HepG2 (cell line): Measurements from ENCODE around the gene MRPL30. TPM values are rescaled to one million over a fixed set of nuclear protein-coding genes. Genes with fewer than 3 reads are reported as not detected.
A peak's percentile ranks its signal among the peaks of the same experiment; 100 is the strongest.

ENCODE experiments used
- BATF2 ChIP-seq: sonication (generic); formaldehyde crosslinking; IDR thresholded peaks from 2 replicates; pipeline ENCODE4 v1.8.0; 2022; ENCODE audit warnings: mild to moderate bottlenecking, missing genetic modification reagents, moderate library complexity
- CHD2 ChIP-seq: IDR thresholded peaks from 2 replicates; pipeline ENCODE4 v1.6.1; 2011; ENCODE audit warnings: low read depth, low read length, improper control_type of control experiment
- EEA1 ChIP-seq: sonication (generic); formaldehyde crosslinking; IDR thresholded peaks from 2 replicates; pipeline ENCODE4 v1.5.1; 2020; ENCODE audit warnings: mild to moderate bottlenecking, missing genetic modification reagents, borderline replicate concordance
- IRX3 ChIP-seq: sonication (generic); formaldehyde crosslinking; IDR thresholded peaks from 2 replicates; pipeline ENCODE4 v1.8.1; 2023; ENCODE audit warnings: mild to moderate bottlenecking, low read depth, missing genetic modification reagents, borderline replicate concordance
- KLF12 ChIP-seq: sonication (generic); formaldehyde crosslinking; IDR thresholded peaks from 2 replicates; pipeline ENCODE4 v1.4.0; 2020; ENCODE audit warnings: missing genetic modification reagents, borderline replicate concordance
- KLF9 ChIP-seq: IDR thresholded peaks from 2 replicates; pipeline ENCODE4 v1.6.1; 2016; ENCODE audit warnings: low read depth
- MED13 ChIP-seq: sonication (generic); formaldehyde crosslinking; IDR thresholded peaks from 2 replicates; pipeline ENCODE4 v1.5.0; 2020; ENCODE audit warnings: missing genetic modification reagents
- PITX1 ChIP-seq: sonication (generic); formaldehyde crosslinking; IDR thresholded peaks from 2 replicates; pipeline ENCODE4 v1.5.1; 2020; ENCODE audit warnings: mild to moderate bottlenecking, missing genetic modification reagents
- POGZ ChIP-seq: sonication (generic); formaldehyde crosslinking; IDR thresholded peaks from 2 replicates; pipeline ENCODE4 v1.4.0; 2020; ENCODE audit warnings: mild to moderate bottlenecking, missing genetic modification reagents
- SOX6 ChIP-seq, 2 experiments: fragments of 450-650 bp in 1 of 2; sonication (generic) in 1 of 2; formaldehyde crosslinking in 1 of 2; IDR thresholded peaks; 2 replicates each; pipeline versions ENCODE4 v1.4.0 to v1.6.1; 2017 to 2020; ENCODE audit warnings: antibody characterized with exemption in 1 of 2, mild to moderate bottlenecking in 1 of 2, missing genetic modification reagents in 1 of 2
- ZNF446 ChIP-seq: sonication (generic); formaldehyde crosslinking; IDR thresholded peaks from 2 replicates; pipeline ENCODE4 v1.5.0; 2020; ENCODE audit warnings: mild to moderate bottlenecking, missing genetic modification reagents
- ZNF570 ChIP-seq: sonication (generic); formaldehyde crosslinking; IDR thresholded peaks from 2 replicates; pipeline ENCODE4 v1.4.0; 2020; ENCODE audit warnings: mild to moderate bottlenecking, missing genetic modification reagents, borderline replicate concordance
- ZNF720 ChIP-seq: sonication (generic); formaldehyde crosslinking; IDR thresholded peaks from 2 replicates; pipeline ENCODE4 v1.4.0; 2020; ENCODE audit warnings: missing genetic modification reagents
- ZNF775 ChIP-seq: sonication (generic); formaldehyde crosslinking; IDR thresholded peaks from 2 replicates; pipeline ENCODE4 v1.4.0; 2020; ENCODE audit warnings: missing genetic modification reagents, mild to moderate bottlenecking, moderate library complexity, borderline replicate concordance
- ZSCAN9 ChIP-seq: IDR thresholded peaks from 2 replicates; pipeline ENCODE4 v1.6.1; 2016; ENCODE audit warnings: borderline replicate concordance
- polyA plus RNA-seq, 8 experiments: library from polyadenylated mRNA; depleted of rRNA in 3 of 8; stranded (reverse) in 7 of 8; unstranded in 1 of 8; fragments of >200 nt; fragmentation: Illumina TruSeq in 4 of 8; extraction: Trizol in 4 of 8; gene quantifications; 2 replicates each; pipeline versions ENCODE4 v1.2.1 to v1.2.3, GENCODE V29; 2011 to 2016; ENCODE audit warnings: low read depth in 4 of 8, missing spikeins in 1 of 8, mixed read lengths in 1 of 8; ENCODE audit not compliant: insufficient read depth in 1 of 8
- total RNA-seq, 5 experiments: library from RNA; depleted of rRNA; stranded (reverse); fragments of >200 nt; fragmentation: Illumina TruSeq; extraction: Trizol; gene quantifications; 2 replicates each; pipeline ENCODE4 v1.2.3, GENCODE V29; 2016; ENCODE audit warnings: low read depth in 1 of 5
- TF ChIP-seq, protein P1 (sequence below): IDR thresholded peaks from 2 replicates; pipeline ENCODE4 v1.6.1; 2016; ENCODE audit warnings: low read depth, missing genetic modification reagents, missing compliant biosample characterization
- TF ChIP-seq, protein P2 (sequence below): sonication (generic); formaldehyde crosslinking; IDR thresholded peaks from 2 replicates; pipeline ENCODE4 v1.5.0; 2020; ENCODE audit warnings: missing genetic modification reagents
- TF ChIP-seq, protein P3 (sequence below): sonication (generic); formaldehyde crosslinking; IDR thresholded peaks from 2 replicates; pipeline ENCODE4 v1.8.1; 2023; ENCODE audit warnings: mild to moderate bottlenecking, inconsistent platforms, moderate library complexity, missing genetic modification reagents, borderline replicate concordance

Gene MRPL30
- total and polyA plus RNA-seq, 2 of the 13 experiments (the other 11 are each of a cell fraction or from before 2014, with no cell fraction given), result 30.2 to 75.3 TPM

- TF ChIP-seq, protein P1, sequence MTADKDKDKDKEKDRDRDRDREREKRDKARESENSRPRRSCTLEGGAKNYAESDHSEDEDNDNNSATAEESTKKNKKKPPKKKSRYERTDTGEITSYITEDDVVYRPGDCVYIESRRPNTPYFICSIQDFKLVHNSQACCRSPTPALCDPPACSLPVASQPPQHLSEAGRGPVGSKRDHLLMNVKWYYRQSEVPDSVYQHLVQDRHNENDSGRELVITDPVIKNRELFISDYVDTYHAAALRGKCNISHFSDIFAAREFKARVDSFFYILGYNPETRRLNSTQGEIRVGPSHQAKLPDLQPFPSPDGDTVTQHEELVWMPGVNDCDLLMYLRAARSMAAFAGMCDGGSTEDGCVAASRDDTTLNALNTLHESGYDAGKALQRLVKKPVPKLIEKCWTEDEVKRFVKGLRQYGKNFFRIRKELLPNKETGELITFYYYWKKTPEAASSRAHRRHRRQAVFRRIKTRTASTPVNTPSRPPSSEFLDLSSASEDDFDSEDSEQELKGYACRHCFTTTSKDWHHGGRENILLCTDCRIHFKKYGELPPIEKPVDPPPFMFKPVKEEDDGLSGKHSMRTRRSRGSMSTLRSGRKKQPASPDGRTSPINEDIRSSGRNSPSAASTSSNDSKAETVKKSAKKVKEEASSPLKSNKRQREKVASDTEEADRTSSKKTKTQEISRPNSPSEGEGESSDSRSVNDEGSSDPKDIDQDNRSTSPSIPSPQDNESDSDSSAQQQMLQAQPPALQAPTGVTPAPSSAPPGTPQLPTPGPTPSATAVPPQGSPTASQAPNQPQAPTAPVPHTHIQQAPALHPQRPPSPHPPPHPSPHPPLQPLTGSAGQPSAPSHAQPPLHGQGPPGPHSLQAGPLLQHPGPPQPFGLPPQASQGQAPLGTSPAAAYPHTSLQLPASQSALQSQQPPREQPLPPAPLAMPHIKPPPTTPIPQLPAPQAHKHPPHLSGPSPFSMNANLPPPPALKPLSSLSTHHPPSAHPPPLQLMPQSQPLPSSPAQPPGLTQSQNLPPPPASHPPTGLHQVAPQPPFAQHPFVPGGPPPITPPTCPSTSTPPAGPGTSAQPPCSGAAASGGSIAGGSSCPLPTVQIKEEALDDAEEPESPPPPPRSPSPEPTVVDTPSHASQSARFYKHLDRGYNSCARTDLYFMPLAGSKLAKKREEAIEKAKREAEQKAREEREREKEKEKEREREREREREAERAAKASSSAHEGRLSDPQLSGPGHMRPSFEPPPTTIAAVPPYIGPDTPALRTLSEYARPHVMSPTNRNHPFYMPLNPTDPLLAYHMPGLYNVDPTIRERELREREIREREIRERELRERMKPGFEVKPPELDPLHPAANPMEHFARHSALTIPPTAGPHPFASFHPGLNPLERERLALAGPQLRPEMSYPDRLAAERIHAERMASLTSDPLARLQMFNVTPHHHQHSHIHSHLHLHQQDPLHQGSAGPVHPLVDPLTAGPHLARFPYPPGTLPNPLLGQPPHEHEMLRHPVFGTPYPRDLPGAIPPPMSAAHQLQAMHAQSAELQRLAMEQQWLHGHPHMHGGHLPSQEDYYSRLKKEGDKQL (CRISPR knock-in tag), result peak; percentile 75; the same call in 1 of the 2 replicates
- peak; percentile 86; the same call in 1 of the 2 replicates for TF ChIP-seq KLF9 (CRISPR knock-in tag)
- TF ChIP-seq, protein P2, sequence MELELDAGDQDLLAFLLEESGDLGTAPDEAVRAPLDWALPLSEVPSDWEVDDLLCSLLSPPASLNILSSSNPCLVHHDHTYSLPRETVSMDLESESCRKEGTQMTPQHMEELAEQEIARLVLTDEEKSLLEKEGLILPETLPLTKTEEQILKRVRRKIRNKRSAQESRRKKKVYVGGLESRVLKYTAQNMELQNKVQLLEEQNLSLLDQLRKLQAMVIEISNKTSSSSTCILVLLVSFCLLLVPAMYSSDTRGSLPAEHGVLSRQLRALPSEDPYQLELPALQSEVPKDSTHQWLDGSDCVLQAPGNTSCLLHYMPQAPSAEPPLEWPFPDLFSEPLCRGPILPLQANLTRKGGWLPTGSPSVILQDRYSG (CRISPR knock-in tag), result peak; percentile 97
- TF ChIP-seq KLF12, result peak; percentile 95
- TF ChIP-seq ZNF775 (CRISPR knock-in tag), result peak; percentile 91; the same call in 1 of the 2 replicates
- TF ChIP-seq MED13 (CRISPR knock-in tag), result peak; percentile 78; the same call in 1 of the 2 replicates
- peak; percentile 76 for TF ChIP-seq CHD2
- TF ChIP-seq ZNF446 (CRISPR knock-in tag), result peak; percentile 58; the same call in 1 of the 2 replicates
- peak; percentile 98 for TF ChIP-seq IRX3 (CRISPR knock-in tag)
- peak; percentile 90 for TF ChIP-seq PITX1 (CRISPR knock-in tag)
- TF ChIP-seq, protein P3, sequence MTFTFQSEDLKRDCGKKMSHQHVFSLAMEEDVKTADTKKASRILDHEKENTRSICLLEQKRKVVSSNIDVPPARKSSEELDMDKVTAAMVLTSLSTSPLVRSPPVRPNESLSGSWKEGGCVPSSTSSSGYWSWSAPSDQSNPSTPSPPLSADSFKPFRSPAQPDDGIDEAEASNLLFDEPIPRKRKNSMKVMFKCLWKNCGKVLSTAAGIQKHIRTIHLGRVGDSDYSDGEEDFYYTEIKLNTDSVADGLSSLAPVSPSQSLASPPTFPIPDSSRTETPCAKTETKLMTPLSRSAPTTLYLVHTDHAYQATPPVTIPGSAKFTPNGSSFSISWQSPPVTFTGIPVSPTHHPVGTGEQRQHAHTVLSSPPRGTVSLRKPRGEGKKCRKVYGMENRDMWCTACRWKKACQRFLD, result peak; percentile 96
- no peak for TF ChIP-seq SOX6 (IDR thresholded peaks at IDR 0.05)
- TF ChIP-seq SOX6 (CRISPR knock-in tag; IDR thresholded peaks at IDR 0.05), result peak; percentile 82
- peak; percentile 87; the same call in 1 of the 2 replicates for TF ChIP-seq EEA1
- no peak; the same call in 1 of the 2 replicates for TF ChIP-seq ZNF720 (CRISPR knock-in tag)
- TF ChIP-seq ZNF570 (CRISPR knock-in tag), result 0 out of 2 replicates have a peak, but pooled peaks have one; percentile 68
- TF ChIP-seq BATF2, result peak; percentile 98
- peak; percentile 98 for TF ChIP-seq POGZ
- TF ChIP-seq ZSCAN9 (CRISPR knock-in tag), result peak; percentile 98
These were observed 26.1 kb upstream of the MRPL30 start, which contains the start of the genes LIPT1 and TSGA10 (continued) for GRCh38 chr2:99154643-99155536.
